Cardiac septum (tissue), 1 donor: ENCODE results near the gene ST6GALNAC5. TPM values are rescaled to one million over a fixed set of nuclear protein-coding genes. Genes with fewer than 3 reads are reported as not detected.

Source experiments
- DNase-seq: peaks from one replicate; pipeline ENCODE4 v3.0.0-alpha.2; 2020; ENCODE audit warnings: low spot score
- intact Hi-C: fragments of 100-400 bp; cut with DNase I; formaldehyde crosslinking; loops from one replicate; pipeline ENCODE4 v1.14.0; 2022
- total RNA-seq: library from RNA; stranded (reverse); fragmentation: NEBNext Ultra II Directional; extraction: Animal tissue kit (Norgen Biotek cat#: 25700); gene quantifications from one replicate; pipeline ENCODE4 v1.2.1, GENCODE V29; 2021
- donor health status: DM: no; HTN: no; CAD: no.

ST6GALNAC5 gene
- total RNA-seq, 1 donor from 2014 or later = 1.9 TPM

DNA sequence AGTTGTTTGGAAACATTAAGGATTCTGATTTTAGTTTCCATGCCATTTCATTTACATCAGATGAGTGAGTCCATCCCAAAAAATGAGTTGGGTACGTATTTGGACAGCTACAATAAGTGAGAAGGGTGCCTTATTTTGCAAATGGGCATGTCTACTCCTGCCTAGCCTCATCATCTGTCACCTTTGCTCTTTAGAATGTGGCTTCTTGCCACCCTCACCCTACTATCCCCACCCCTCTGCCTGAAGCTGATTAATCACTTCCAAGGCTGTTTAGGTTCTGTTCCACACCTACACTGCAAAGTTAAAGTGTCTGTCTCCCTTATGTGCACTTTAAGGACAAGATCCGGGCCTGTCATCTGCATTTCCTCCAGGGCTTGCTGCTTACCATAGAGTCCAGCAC, 61.2 kb downstream of the ST6GALNAC5 start:
- DNase-seq = no peak
- intact Hi-C loops = no loop called here

DNA sequence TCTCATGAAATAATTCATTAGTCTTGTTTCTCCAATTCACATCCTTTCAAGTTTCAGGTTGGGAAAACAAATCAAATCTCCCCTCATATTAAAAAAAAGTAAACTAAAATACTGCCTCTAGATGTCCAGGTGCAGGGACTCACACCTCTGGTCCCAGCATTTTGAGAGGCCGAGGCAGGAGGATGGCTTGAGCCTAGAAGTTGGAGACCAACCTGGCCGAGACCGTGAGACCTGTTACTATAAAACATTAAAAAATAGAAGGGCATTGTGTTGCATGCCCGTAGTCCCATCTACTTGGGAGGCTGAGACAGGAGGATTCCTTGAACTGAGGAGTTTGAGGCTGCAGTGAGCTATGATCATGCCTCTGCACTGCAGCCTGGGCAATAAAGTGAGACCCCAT, 61.9 kb downstream of the ST6GALNAC5 start:
- intact Hi-C loops = no loop called here
- DNase-seq = no peak

GRCh38 chr1:76933847-76934815, 66.9 kb downstream of the ST6GALNAC5 start:
- intact Hi-C loops = no loop called here
- no peak for DNase-seq

DNA sequence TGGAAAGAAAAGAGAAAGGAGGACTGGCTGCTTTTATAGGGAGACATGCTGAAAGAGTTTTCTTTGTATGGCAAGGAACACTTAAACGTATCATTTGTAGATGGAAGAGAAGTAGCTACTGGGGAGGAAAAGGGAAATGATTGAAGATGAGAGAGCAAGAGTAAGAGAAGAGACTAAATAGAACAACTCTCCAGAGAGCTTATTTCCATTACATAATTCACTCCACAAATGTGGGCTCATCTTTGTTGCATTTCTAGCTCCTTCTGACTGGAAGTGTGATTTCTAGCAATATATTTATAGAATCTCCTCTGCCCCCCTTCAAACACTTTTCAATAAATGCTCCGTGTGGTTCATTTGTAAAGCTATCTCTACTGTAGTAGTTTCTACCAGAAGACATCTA, 71.0 kb downstream of the ST6GALNAC5 start:
- intact Hi-C loops = no loop called here
- DNase-seq = no peak

GRCh38 chr1:76939050-76939816, 72.0 kb downstream of the ST6GALNAC5 start:
- no peak for DNase-seq
- intact Hi-C loops = no loop called here

GRCh38 chr1:76939817-76940216, 72.5 kb downstream of the ST6GALNAC5 start:
- no peak for DNase-seq
- intact Hi-C loops = no loop called here

DNA sequence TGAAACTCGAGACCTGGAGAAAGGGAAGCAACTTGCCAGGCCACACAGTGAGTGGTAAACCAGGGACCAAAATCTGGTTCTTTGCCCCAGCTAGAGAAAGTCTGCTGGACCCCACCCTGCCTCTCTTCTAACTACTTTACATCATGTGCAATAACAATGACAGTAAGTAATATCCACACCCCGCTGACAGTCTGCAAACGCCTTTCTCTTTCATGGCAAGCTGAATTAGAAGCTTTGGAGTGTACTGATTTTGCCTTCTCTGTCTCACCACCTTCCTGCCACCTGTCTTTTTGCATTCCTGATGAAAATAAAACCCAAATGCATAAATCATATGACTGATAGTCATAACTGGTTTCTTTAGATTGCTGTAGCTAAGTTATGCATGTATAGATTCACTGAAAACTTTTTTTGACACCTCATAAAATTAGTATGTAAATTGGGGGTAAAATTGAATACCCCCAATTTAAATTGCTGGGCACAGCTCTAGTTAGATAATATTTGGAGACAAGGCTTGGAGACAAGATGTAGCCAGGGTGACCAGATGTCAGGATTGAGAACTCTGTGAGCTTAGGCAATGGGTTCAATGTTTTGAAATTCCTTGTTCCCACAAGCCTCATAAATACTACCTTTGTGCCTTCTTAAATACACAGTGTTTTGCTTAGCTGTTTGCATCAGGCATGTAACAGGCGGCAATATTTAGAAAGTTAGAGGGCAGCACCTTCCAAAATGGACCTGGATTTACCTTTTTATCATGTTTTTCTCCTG, 73.5 kb downstream of the ST6GALNAC5 start:
- intact Hi-C loops = no loop called here
- no peak for DNase-seq

DNA sequence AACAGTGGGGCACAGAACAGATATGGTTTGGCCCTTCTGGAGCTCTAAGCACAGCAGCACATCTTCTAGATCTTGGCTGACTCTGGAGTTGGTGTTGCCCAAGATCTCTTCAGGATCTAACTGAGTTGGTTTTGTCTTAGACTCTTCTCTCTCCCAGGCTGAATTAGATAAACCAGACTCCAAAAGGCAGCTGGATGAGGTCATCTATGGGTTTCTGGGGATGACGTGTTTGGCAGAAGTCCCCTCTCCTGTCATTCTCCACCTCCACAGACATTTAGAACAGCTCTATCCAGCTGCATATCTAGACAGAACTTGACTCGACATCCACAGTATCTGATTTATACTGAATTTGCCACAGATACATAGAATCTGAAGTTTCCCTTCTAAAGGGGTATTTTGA, 75.3 kb downstream of the ST6GALNAC5 start:
- no peak for DNase-seq
- intact Hi-C loops = no loop called here

DNA sequence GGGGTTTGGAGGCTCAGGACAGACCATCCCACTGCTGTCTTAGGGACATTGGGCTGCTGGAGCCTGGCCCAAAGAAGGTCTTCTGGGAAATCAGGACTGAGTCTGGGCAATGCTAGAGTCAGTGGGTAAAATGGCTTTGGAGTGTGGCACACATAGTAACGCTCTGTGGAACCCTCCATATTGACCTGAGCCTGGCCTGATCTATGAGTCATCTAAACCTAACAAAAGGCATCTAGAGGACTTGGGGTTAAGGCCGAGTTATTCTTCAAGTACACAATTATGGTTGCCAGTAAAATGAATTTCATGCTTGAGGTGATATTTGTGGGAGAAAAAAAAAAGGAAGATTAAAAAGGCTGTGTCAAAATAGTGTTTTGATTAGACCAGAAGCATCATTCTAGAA, 77.7 kb downstream of the ST6GALNAC5 start:
- intact Hi-C loops = no loop called here
- DNase-seq = no peak

- intact Hi-C loops = no loop called here
- no peak for DNase-seq
Observed at GRCh38 chr1:76948846-76949245, 81.6 kb downstream of the ST6GALNAC5 start.

GRCh38 chr1:76949503-76949902, 82.2 kb downstream of the ST6GALNAC5 start:
- DNase-seq = no peak
- intact Hi-C loops = no loop called here

GRCh38 chr1:76950306-76950705, 83.0 kb downstream of the ST6GALNAC5 start:
- intact Hi-C loops = no loop called here
- no peak for DNase-seq

GRCh38 chr1:76951153-76951552, 83.9 kb downstream of the ST6GALNAC5 start:
- no peak for DNase-seq
- intact Hi-C loops = no loop called here

- no peak for DNase-seq
- intact Hi-C loops = no loop called here
Observed at GRCh38 chr1:76955652-76956051, 88.4 kb downstream of the ST6GALNAC5 start.

- intact Hi-C loops = no loop called here
Observed at GRCh38 chr1:76957961-76958360, 90.7 kb downstream of the ST6GALNAC5 start.

GRCh38 chr1:76958828-76959227, 91.5 kb downstream of the ST6GALNAC5 start:
- intact Hi-C loops = no loop called here
- no peak for DNase-seq

More at GRCh38 chr1:76957961-76958360, 90.7 kb downstream of the ST6GALNAC5 start:
- DNase-seq = no peak

DNA sequence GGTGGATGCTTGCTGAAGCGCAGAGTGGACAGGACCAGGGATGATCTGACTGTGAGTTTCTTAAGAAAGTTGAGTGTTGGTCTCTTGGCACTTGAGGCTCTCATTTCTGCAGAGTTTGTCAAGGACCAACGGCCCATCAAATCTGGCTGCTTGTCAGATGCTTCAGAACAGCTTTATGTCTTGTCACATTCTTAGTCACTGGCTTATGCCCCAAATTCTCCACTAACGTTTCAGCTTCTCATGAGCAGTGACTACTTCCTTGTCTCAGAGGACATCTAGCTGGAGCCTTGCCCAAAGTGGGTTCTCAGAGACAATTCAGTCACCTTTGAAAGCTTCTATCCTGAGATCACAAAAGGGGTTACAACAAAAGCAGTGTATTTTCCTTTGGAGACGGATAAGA, 92.3 kb downstream of the ST6GALNAC5 start:
- intact Hi-C loops = no loop called here
- no peak for DNase-seq

DNA sequence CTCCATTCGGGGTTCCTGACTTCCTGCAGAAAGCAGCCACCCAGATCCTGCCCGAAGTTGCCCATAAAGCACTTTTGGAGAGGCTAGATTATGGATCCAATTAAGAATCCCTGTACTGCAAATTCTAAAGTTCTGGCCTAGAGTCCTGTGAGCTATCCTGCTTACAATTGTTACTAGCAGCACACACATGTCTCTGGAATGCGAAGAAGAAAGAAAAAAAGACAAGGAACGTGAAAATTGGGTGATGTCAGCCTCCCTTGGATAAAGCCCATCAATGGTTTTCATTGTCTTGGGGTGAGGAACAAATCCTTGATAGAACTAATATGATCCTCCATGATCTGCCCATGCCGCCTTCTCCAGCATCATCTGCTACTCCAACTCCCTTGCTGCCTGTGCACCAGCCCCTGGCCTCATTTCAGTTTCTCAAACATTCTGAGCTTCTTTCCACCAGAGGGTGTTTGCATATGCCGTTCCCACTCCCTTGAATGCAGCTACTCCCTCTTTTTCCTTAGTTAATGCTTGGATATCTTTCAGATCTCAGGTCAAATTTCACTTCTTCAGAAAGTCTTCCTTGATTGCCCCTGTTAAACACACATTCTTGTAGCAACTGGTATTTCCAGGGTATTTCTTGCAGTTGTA, 94.0 kb downstream of the ST6GALNAC5 start:
- intact Hi-C loops = no loop called here
- no peak for DNase-seq

- DNase-seq = no peak
- intact Hi-C loops = no loop called here
Observed at GRCh38 chr1:76961820-76962207, 94.5 kb downstream of the ST6GALNAC5 start.
